IPS-18a (cell line): Measurements from ENCODE around the gene THSD7A.

Experiments
- H3K27ac ChIP-seq: one replicate; pipeline ENCODE4 v1.5.1; 2013; ENCODE audit warnings: low read length
- H3K27me3 ChIP-seq: one replicate; pipeline ENCODE4 v1.6.1; 2013; ENCODE audit warnings: mild to moderate bottlenecking, low read length; ENCODE audit not compliant: control insufficient read depth, insufficient read depth
- H3K36me3 ChIP-seq: one replicate; pipeline ENCODE4 v1.6.1; 2013; ENCODE audit warnings: low read depth, low read length; ENCODE audit not compliant: control insufficient read depth
- H3K4me1 ChIP-seq: one replicate; pipeline ENCODE4 v1.6.1; 2013; ENCODE audit warnings: low read depth, low read length; ENCODE audit not compliant: control insufficient read depth
- H3K4me3 ChIP-seq: one replicate; pipeline ENCODE4 v1.5.1; 2013; ENCODE audit warnings: low read length
- H3K9ac ChIP-seq: one replicate; pipeline ENCODE4 v1.6.1; 2013; ENCODE audit warnings: mild to moderate bottlenecking, low read length, moderate library complexity
- H3K9me3 ChIP-seq: one replicate; pipeline ENCODE4 v1.6.1; 2013; ENCODE audit warnings: low read depth, low read length; ENCODE audit not compliant: control insufficient read depth

The THSD7A gene, protein sequence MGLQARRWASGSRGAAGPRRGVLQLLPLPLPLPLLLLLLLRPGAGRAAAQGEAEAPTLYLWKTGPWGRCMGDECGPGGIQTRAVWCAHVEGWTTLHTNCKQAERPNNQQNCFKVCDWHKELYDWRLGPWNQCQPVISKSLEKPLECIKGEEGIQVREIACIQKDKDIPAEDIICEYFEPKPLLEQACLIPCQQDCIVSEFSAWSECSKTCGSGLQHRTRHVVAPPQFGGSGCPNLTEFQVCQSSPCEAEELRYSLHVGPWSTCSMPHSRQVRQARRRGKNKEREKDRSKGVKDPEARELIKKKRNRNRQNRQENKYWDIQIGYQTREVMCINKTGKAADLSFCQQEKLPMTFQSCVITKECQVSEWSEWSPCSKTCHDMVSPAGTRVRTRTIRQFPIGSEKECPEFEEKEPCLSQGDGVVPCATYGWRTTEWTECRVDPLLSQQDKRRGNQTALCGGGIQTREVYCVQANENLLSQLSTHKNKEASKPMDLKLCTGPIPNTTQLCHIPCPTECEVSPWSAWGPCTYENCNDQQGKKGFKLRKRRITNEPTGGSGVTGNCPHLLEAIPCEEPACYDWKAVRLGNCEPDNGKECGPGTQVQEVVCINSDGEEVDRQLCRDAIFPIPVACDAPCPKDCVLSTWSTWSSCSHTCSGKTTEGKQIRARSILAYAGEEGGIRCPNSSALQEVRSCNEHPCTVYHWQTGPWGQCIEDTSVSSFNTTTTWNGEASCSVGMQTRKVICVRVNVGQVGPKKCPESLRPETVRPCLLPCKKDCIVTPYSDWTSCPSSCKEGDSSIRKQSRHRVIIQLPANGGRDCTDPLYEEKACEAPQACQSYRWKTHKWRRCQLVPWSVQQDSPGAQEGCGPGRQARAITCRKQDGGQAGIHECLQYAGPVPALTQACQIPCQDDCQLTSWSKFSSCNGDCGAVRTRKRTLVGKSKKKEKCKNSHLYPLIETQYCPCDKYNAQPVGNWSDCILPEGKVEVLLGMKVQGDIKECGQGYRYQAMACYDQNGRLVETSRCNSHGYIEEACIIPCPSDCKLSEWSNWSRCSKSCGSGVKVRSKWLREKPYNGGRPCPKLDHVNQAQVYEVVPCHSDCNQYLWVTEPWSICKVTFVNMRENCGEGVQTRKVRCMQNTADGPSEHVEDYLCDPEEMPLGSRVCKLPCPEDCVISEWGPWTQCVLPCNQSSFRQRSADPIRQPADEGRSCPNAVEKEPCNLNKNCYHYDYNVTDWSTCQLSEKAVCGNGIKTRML (N-terminal part only)

DNA sequence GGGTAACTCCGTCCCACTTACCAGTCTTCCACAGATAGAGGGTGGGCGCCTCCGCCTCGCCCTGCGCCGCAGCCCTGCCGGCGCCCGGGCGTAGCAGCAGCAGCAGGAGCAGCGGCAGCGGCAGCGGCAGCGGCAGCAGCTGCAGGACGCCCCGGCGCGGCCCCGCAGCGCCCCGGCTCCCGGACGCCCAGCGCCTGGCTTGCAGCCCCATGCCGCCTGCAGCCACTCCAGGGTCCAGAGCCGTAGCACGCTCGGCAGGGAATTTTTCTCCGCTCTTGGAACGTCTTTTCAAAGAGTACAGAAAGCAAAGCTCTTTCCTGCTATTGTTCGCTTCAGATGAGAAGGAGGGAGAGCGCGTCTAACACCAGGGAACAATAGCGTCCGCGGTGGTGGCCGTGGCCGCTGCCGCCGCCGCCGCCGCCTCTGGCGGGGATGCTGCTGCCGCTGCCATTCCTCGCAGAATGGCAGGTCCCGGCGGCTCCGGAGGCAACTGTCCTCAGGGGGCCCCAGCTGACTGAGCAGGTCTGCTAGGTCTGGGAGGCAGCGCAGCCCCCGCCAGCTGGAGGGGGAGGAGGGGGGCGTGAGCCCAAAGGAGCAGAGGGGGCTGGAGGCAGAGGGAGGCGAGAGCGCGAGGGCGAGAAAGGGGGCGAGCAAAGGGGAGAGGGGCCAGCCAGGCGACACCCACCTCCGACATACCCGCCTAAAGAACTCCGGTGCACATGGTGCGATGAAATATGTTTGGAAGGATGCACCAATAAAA lies at the start of gene THSD7A:
TSS of gene THSD7A (minus strand) at position 463 of the 760 bp plus-strand sequence. CDS start at position 211, 252 bp downstream.
- peaks cover 9% of the 10 kb centered on the region for H3K4me1 ChIP-seq
- peaks cover 17% of the 10 kb centered on the region for H3K27me3 ChIP-seq
- H3K36me3 ChIP-seq = no peaks in the 10 kb centered on the region
- H3K27ac ChIP-seq = no peak within 1 kb of the TSS
- no peaks in the 10 kb centered on the region for H3K9me3 ChIP-seq
- H3K4me3 ChIP-seq = peak within 1 kb of the TSS; percentile 81
- peak within 1 kb of the TSS; percentile 21 for H3K9ac ChIP-seq

DNA sequence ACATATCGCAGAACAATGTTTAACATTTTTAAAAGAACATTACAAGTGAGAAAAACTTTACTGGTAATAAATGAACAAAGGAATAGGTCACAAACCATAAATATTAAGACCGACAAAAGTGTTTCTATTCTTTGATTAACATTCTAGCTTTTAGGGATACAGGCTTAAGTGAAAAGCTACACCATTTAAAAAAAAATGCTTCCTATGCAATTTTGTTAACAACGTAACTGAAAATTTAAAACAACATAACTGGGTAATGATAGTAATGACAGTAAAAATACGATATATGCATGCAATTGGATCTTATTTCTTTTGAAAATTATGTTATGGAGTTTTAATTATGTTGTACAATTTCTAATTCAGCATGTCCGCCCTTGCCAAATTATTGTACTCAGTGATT lies 49.7 kb upstream of the THSD7A start:
- Histone ChIP-seq H3K36me3 (no peaks in the 10 kb centered on the region), H3K27ac (no peak overlapping the region), H3K9ac (no peak overlapping the region), H3K27me3 (no peaks in the 10 kb centered on the region), H3K4me1 (no peaks in the 10 kb centered on the region), H3K9me3 (no peaks in the 10 kb centered on the region), H3K4me3 (no peak overlapping the region)

DNA sequence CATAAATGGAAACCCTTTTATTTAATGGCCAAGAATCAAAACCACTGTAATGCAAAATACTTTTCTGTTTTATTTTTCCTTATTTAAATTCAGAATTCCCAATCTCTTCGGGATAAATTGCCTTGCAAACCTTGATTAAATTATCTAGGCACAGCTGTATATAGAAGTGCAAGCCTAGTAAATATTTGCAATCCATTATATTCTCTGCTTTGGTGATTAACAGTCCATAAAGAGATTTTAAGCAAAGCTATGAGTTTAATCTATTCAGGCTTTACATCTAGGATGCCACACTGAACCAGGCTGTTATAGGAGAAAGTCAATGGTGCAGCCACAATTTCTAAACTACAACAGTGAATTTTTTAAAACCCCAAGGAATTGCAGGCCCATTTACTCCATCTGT lies 43.6 kb upstream of the THSD7A start:
- Histone ChIP-seq H3K27ac (no peak overlapping the region), H3K4me1 (no peaks in the 10 kb centered on the region), H3K27me3 (no peaks in the 10 kb centered on the region), H3K4me3 (no peak overlapping the region), H3K9me3 (no peaks in the 10 kb centered on the region), H3K36me3 (no peaks in the 10 kb centered on the region), H3K9ac (no peak overlapping the region)

DNA sequence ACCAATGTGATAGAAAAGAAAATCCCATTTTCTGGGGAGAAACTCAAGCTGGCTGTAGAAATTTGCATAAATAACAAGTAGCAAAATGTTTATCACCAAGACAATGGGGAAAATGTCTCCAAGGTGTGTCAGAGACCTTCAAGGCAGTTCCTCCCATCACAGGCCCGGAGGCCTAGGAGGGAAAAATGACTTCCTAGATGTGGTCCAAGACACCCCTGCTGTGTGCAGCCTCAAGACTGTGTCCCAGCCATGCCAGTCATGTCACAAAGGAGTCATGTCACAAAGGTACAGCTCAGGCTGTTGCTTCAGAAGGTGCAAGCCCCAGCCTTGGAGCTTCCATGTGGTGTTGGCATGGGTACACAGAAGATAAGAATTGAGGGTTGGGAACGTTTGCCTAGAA lies 33.7 kb upstream of the THSD7A start:
- H3K27me3 ChIP-seq = no peaks in the 10 kb centered on the region
- no peak overlapping the region for H3K9ac ChIP-seq
- H3K4me3 ChIP-seq = no peak overlapping the region
- H3K9me3 ChIP-seq = peaks cover 11% of the 10 kb centered on the region
- no peak overlapping the region for H3K27ac ChIP-seq
- H3K4me1 ChIP-seq = no peaks in the 10 kb centered on the region
- H3K36me3 ChIP-seq = no peaks in the 10 kb centered on the region

DNA sequence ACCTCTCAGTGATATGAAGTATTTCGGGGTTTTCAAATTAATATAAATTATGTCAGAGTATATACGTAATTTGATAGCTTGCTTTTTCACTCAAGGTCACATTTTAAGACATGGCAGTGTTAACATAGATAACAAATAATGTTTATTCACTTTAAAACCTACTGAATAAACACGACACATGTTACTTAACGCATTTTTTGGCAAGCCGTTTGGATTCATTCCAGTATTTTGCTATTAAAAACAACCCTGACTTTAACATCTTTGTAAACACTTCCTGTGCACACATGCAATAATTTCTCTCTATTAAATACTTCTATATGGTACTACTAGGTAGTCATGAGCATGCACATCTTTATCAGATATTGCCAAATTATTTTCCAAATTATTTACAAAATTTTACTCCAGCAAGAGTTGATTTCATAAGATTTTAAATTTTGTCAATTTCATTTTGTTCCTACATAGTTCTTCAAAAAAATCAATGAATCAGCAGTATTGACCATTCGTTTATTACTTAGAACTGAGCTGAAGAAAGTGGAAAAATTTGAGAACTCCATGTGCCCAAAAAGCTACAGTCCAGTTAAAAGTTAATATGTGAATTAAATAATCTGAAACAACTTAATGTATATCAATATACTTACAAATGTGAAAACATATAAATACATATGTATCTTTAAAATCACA lies 26.8 kb upstream of the THSD7A start:
- Histone ChIP-seq H3K9ac (no peak overlapping the region), H3K4me1 (no peaks in the 10 kb centered on the region), H3K9me3 (no peaks in the 10 kb centered on the region), H3K4me3 (no peak overlapping the region), H3K36me3 (no peaks in the 10 kb centered on the region), H3K27me3 (no peaks in the 10 kb centered on the region), H3K27ac (no peak overlapping the region)

DNA sequence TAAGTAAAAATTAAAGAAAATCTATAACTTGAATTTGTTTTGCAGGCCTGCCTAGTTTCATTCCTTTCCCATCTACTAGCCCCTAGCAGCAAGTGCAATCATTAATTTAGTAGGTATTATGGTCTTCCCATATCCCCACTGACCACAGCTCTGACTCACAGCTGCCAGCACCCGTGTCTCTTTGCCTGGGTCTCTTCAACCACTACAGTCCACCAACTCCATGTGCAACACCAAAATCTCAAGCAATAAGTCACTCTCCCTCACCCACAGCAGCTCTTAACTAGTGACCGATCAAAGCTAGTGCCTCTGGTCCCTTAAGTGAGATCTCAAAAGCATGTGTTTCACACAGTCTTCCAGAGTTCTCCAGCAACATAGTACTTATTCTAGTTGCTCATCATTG lies 26.0 kb upstream of the THSD7A start:
- Histone ChIP-seq H3K27ac (no peak overlapping the region), H3K27me3 (no peaks in the 10 kb centered on the region), H3K36me3 (no peaks in the 10 kb centered on the region), H3K4me1 (no peaks in the 10 kb centered on the region), H3K4me3 (no peak overlapping the region), H3K9ac (no peak overlapping the region), H3K9me3 (no peaks in the 10 kb centered on the region)

DNA sequence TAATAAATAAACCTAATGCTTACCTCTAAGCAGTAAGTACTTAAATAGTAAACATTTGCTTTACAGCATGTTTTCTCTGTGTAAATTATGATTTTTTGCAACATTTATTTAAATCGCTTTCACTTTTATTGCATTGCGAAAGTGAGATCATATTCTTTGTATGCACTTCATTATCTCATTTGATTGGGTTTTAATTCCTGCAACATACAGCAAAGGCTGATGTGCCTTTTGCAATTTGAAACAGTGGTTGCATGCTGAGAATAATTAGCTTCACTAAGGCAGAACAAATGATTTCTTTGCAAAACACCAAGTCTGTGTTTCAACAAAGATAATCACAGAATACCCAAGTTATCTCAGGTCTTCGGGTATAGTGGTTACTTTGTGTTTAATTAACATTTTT lies 16.3 kb upstream of the THSD7A start:
- Histone ChIP-seq H3K27me3 (no peaks in the 10 kb centered on the region), H3K27ac (no peak overlapping the region), H3K4me1 (peaks cover 38% of the 10 kb centered on the region), H3K4me3 (no peak overlapping the region), H3K9ac (no peak overlapping the region), H3K9me3 (no peaks in the 10 kb centered on the region), H3K36me3 (no peaks in the 10 kb centered on the region)

DNA sequence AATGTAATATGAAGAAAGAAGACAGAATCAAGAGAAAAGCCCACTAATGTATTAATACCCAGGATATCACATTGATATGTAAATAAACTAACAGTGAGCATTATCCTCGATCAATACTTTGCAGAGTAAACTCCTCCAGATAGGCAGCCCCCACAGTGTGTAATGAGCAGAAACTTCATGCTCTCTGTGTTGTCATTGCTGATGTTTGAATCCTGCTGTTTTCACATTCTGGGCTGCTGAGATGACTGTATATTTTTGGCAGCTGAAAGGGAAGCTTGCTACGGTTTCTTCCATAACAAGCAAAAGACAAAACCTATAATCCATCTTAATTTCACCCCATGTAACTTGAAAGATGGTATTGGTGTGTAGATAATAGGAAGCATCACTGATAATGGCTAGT lies 15.3 kb upstream of the THSD7A start:
- Histone ChIP-seq H3K9ac (no peak overlapping the region), H3K4me1 (peaks cover 38% of the 10 kb centered on the region), H3K27me3 (no peaks in the 10 kb centered on the region), H3K4me3 (no peak overlapping the region), H3K9me3 (no peaks in the 10 kb centered on the region), H3K36me3 (no peaks in the 10 kb centered on the region), H3K27ac (no peak overlapping the region)

DNA sequence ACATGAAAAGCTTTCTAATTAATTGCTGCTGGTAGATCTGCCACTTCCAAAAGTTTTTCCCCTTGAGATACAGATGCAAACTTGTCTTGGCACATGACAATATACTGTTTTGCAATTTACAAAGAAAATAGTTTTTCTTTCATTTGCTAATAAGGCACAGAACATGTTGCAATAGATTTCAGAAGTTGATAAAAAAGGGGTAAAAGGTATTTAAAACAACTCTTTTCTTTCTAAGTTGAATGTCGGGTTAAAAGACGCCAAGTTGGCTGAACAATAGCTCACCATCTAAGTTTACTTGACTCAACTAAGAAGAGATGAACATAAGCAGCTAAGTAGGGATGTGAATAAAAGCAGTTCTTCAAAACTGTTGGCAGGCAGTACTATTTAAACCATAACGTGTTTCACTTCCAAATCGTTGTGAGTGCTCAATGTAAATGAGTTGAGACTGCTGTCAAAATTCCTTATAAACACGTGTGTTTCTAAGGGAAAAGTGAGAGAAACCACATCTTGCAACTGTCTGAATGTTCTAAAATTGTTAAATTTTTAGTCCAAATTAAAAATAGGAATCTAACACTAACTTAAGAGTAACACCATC lies 14.5 kb upstream of the THSD7A start:
- no peak overlapping the region for H3K9ac ChIP-seq
- peak overlapping the region; percentile 21 for H3K4me3 ChIP-seq
- no peaks in the 10 kb centered on the region for H3K27me3 ChIP-seq
- H3K9me3 ChIP-seq = no peaks in the 10 kb centered on the region
- no peaks in the 10 kb centered on the region for H3K36me3 ChIP-seq
- H3K4me1 ChIP-seq = peaks cover 38% of the 10 kb centered on the region
- H3K27ac ChIP-seq = no peak overlapping the region

DNA sequence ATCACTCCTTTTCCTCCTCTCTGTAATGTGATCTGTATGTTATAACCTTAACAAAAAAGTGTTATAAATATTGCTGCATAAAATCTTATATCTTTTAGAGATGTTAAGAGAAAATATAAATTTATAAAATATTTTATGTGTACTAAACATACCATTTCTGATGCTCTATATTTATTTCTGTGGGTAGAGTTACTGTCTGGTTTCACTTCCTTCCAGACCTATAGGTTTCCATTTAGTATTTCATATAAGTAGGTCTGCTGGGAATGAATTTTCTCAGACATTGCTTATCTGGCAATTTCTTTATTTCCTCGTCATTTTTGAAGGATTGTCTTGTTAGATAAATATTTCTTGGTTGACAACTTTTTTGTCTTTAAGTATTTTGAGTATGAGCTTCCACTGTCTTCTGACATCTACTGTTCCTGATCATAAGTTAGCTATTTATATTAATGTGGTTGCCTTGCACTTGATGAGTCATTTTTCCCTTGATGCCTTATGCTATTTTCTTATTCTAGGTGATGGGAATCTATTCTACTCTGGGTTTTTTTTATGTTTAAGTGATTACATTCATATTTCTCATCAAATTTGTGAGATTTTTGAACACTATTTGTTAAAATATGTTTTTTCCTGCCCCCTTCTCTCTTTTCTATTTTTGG lies 11.2 kb upstream of the THSD7A start:
- H3K27me3 ChIP-seq = no peaks in the 10 kb centered on the region
- no peak overlapping the region for H3K9ac ChIP-seq
- H3K27ac ChIP-seq = no peak overlapping the region
- H3K36me3 ChIP-seq = no peaks in the 10 kb centered on the region
- H3K4me3 ChIP-seq = no peak overlapping the region
- H3K4me1 ChIP-seq = peaks cover 24% of the 10 kb centered on the region
- H3K9me3 ChIP-seq = no peaks in the 10 kb centered on the region
